IgD-negative memory B cell (primary cell): ENCODE measurements around the gene CRHR2. TPM values are rescaled to one million over a fixed set of nuclear protein-coding genes. Genes with fewer than 3 reads are reported as not detected.

ENCODE experiments used
- H3K27ac Mint-ChIP-seq, 3 donors: one replicate each; pipeline ENCODE4 v1.8.0; 2020 to 2022; ENCODE audit warnings: mild to moderate bottlenecking in 3 of 3, mixed read lengths in 3 of 3, moderate library complexity in 1 of 3
- H3K27me3 Mint-ChIP-seq: one replicate; pipeline ENCODE4 v1.8.0; 2021; ENCODE audit warnings: mixed read lengths
- H3K36me3 Mint-ChIP-seq: one replicate; pipeline ENCODE4 v1.8.0; 2020; ENCODE audit warnings: mild to moderate bottlenecking, mixed read lengths
- H3K4me1 Mint-ChIP-seq, 3 donors: one replicate each; pipeline ENCODE4 v1.8.0; 2020 to 2022; ENCODE audit warnings: mixed read lengths in 3 of 3, mild to moderate bottlenecking in 1 of 3
- H3K4me3 Mint-ChIP-seq, 4 donors: one replicate each; pipeline ENCODE4 v1.8.0; 2020 to 2022; ENCODE audit warnings: mild to moderate bottlenecking in 4 of 4, mixed read lengths in 4 of 4, moderate library complexity in 3 of 4
- H3K9me3 Mint-ChIP-seq, 3 donors: one replicate each; pipeline ENCODE4 v1.8.0; 2020 to 2021; ENCODE audit warnings: mixed read lengths in 3 of 3, mild to moderate bottlenecking in 1 of 3
- polyA plus RNA-seq: library from polyadenylated mRNA; unstranded; fragments of 300-500 nt; fragmentation: Illumina TruSeq; gene quantifications from one replicate; pipeline ENCODE4 v1.2.3, GENCODE V29; 2021

CRHR2 gene
- polyA plus RNA-seq, 1 donor from 2014 or later: not detected

- Mint-ChIP-seq H3K9me3 (no peaks in the 10 kb centered on the region), H3K27me3 (no peaks in the 10 kb centered on the region), H3K4me3 (no peak overlapping the region), H3K36me3 (peaks cover 5% of the 10 kb centered on the region), H3K4me1 (no peaks in the 10 kb centered on the region), H3K27ac (peak overlapping the region in 2 of 3 donors; percentile 1 to 88)
Observed at GRCh38 chr7:30613366-30614325, 68.6 kb downstream of the CRHR2 start.

DNA sequence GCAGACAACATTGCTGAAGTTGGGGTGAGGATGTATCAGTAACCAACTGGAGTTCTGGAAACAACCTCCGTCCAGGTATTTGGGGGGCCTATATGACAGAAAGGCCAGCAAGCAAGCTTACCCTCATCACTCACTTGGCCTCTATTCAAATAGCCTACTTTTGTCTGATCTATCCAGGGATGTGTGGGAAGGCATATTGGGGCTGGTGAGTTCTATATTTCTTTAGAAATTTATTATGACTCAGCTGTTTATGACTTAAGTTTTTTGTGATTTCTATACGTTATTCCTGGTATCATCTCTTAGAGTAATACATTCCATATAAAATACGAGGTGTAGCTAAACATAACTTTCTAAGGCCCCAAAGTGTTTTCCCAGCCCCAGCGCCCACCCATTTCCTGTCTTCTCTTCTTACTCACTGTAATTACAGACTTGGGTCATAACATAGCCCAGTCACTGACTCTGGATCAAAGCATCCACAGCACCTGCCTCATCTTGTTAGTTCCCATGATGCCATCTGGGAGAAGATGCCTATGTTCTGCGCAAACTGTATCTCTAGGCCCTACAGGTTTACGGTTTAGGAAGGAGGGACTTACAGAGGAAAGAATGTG lies 69.5 kb downstream of the CRHR2 start:
- H3K4me3 Mint-ChIP-seq: no peak overlapping the region
- no peaks in the 10 kb centered on the region for H3K27me3 Mint-ChIP-seq
- no peaks in the 10 kb centered on the region for H3K9me3 Mint-ChIP-seq
- no peaks in the 10 kb centered on the region for H3K4me1 Mint-ChIP-seq
- H3K36me3 Mint-ChIP-seq: peaks cover 9% of the 10 kb centered on the region
- no peak overlapping the region for H3K27ac Mint-ChIP-seq

DNA sequence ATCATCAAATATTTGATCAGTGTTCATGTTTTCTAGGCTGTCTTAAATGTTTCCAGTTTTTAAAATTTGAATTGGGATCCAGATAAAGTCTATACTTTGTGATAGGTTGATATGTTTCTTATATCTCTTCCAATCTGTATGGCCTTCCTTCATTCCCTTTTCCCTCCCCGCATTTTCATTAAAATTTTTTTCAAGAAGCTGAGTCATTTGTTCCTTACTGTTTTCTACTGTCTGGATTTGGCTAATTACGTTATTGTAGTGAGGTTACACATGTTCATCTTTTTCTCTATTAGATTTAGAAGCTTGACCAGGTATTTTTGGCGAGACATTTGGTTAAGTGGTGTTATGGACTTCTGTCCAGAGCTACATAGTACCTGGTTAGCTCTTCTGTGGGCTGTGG lies 76.4 kb downstream of the CRHR2 start:
- Mint-ChIP-seq H3K27ac (no peak overlapping the region), H3K27me3 (no peaks in the 10 kb centered on the region), H3K36me3 (peaks cover 16% of the 10 kb centered on the region)

DNA sequence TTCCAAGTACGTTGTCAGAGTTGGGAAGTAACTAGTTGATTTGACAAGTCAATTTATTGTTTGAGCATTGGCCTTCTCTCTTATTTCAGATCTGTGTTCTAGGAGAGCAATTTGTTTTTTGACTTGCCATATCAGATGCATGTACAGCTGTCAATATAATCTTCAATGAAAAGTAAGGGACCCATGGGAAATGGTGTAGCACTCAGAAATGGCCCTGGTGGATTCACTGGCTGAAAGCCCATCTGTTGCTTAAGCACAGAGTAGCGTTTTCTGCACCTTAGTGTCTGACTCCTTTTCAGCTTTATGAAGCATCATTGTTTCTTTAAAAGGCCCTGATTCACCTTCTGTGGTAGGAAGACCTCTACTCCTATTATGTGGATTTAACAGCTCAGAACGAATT lies 77.4 kb downstream of the CRHR2 start:
- no peaks in the 10 kb centered on the region for H3K9me3 Mint-ChIP-seq
- no peak overlapping the region for H3K4me3 Mint-ChIP-seq
- peak overlapping the region in 1 of 3 donors; percentile 22 for H3K27ac Mint-ChIP-seq
- H3K36me3 Mint-ChIP-seq: peaks cover 16% of the 10 kb centered on the region
- H3K27me3 Mint-ChIP-seq: no peaks in the 10 kb centered on the region
- peaks cover 0 to 6% (median 4%) of the 10 kb centered on the region in 3 donors for H3K4me1 Mint-ChIP-seq

More for the DNA sequence above, 76.4 kb downstream of the CRHR2 start:
- no peaks in the 10 kb centered on the region for H3K9me3 Mint-ChIP-seq
- peaks cover 0 to 6% (median 4%) of the 10 kb centered on the region in 3 donors for H3K4me1 Mint-ChIP-seq
- no peak overlapping the region for H3K4me3 Mint-ChIP-seq

Other genes with a start within 250 kb of the CRHR2 start
- gene NOD1, start 203.7 kb downstream of the CRHR2 start, polyA plus RNA-seq: 13.5 TPM
- 25.4 TPM for gene GGCT, start 177.6 kb downstream of the CRHR2 start, polyA plus RNA-seq
- gene GARS1, start 87.6 kb downstream of the CRHR2 start, polyA plus RNA-seq: 79.1 TPM
- gene INMT, start 69.7 kb upstream of the CRHR2 start, polyA plus RNA-seq: not detected
- gene MINDY4, start 89.0 kb upstream of the CRHR2 start, polyA plus RNA-seq: 0.25 TPM
- not detected for gene AQP1, start 229.4 kb upstream of the CRHR2 start, polyA plus RNA-seq